Measurements from ENCODE around the gene IFIT2.

DNA sequence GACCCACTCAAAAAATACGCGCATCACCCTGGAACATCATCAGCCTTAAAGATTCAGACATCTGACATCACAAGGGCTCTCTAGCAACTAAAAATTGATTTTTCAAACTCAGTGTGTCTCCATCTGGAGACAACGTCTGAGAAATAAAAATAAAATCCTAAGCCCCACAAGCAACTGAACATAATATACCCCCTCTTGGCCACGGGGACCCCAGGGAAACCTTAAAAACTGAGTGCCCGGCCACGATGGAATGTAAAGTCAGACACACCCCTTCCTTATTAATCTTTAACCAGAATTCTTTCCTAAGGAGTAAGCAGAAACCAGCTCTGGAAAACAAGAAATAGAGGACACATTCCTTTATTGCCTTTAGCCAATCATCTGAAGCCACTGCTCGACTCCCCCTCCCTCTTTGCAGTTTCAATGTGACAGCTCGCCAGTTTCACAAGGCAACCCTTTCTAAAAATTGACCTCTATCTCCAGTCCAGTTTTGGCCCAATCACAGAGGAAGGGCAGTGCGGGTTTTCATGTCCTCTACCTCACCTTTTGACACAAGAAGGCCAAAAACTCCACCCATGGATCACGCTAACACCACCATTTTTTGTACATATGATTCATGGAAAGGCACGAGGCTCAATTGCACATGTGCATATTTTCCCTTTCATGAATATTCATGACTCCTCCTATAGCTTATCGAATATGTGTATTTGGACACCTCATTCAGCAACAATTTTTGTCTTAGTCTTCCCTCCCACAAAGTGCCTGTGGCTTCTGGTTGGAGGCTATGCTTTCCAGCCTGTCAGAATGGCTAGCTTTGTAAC lies 50.1 kb downstream of the IFIT2 start:
- peak; percentile 47; the same call in 1 of the 2 replicates for TF ChIP-seq JUND (IDR thresholded peaks at IDR 0.05)
- TF ChIP-seq EZH2phosphoT487 (IDR thresholded peaks at IDR 0.05; ENCODE audit: borderline replicate concordance): no peak
- TF ChIP-seq, protein P1, sequence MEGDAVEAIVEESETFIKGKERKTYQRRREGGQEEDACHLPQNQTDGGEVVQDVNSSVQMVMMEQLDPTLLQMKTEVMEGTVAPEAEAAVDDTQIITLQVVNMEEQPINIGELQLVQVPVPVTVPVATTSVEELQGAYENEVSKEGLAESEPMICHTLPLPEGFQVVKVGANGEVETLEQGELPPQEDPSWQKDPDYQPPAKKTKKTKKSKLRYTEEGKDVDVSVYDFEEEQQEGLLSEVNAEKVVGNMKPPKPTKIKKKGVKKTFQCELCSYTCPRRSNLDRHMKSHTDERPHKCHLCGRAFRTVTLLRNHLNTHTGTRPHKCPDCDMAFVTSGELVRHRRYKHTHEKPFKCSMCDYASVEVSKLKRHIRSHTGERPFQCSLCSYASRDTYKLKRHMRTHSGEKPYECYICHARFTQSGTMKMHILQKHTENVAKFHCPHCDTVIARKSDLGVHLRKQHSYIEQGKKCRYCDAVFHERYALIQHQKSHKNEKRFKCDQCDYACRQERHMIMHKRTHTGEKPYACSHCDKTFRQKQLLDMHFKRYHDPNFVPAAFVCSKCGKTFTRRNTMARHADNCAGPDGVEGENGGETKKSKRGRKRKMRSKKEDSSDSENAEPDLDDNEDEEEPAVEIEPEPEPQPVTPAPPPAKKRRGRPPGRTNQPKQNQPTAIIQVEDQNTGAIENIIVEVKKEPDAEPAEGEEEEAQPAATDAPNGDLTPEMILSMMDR (IDR thresholded peaks at IDR 0.05 in 2 of 3, conservative IDR thresholded peaks at IDR 0.05 in 1 of 3; ENCODE audit: borderline replicate concordance in 1 of 3, insufficient read depth in 1 of 3, low read depth in 2 of 3, low read length in 2 of 3): no peak
- TF ChIP-seq, protein P2, sequence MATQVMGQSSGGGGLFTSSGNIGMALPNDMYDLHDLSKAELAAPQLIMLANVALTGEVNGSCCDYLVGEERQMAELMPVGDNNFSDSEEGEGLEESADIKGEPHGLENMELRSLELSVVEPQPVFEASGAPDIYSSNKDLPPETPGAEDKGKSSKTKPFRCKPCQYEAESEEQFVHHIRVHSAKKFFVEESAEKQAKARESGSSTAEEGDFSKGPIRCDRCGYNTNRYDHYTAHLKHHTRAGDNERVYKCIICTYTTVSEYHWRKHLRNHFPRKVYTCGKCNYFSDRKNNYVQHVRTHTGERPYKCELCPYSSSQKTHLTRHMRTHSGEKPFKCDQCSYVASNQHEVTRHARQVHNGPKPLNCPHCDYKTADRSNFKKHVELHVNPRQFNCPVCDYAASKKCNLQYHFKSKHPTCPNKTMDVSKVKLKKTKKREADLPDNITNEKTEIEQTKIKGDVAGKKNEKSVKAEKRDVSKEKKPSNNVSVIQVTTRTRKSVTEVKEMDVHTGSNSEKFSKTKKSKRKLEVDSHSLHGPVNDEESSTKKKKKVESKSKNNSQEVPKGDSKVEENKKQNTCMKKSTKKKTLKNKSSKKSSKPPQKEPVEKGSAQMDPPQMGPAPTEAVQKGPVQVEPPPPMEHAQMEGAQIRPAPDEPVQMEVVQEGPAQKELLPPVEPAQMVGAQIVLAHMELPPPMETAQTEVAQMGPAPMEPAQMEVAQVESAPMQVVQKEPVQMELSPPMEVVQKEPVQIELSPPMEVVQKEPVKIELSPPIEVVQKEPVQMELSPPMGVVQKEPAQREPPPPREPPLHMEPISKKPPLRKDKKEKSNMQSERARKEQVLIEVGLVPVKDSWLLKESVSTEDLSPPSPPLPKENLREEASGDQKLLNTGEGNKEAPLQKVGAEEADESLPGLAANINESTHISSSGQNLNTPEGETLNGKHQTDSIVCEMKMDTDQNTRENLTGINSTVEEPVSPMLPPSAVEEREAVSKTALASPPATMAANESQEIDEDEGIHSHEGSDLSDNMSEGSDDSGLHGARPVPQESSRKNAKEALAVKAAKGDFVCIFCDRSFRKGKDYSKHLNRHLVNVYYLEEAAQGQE (IDR thresholded peaks at IDR 0.05; ENCODE audit: low read depth): no peak
- TF ChIP-seq EZH2 (IDR thresholded peaks at IDR 0.05): no peak
- TF ChIP-seq CEBPB (IDR thresholded peaks at IDR 0.05; ENCODE audit: low read depth): 0 out of 2 replicates have a peak, but pooled peaks have one; percentile 22
- no peak for TF ChIP-seq POLR2A (IDR thresholded peaks at IDR 0.05; ENCODE audit: borderline replicate concordance, extremely low read depth, insufficient read depth, insufficient read length)
- TF ChIP-seq TCF7L2 (IDR thresholded peaks at IDR 0.05; ENCODE audit: borderline replicate concordance, extremely low read depth, insufficient read depth, insufficient read length): no peak
- TF ChIP-seq POLR2AphosphoS5 (IDR thresholded peaks at IDR 0.05; ENCODE audit: low read depth, low read length): no peak
- peak; percentile 60 for TF ChIP-seq SP1 (IDR thresholded peaks at IDR 0.05; ENCODE audit: low read depth)

Data from HCT116 (cell line).